HG03066 (cell line): ENCODE results near the gene PPP1R9A.

ENCODE experiments used
- ATAC-seq: cut with Tn5 transposase; IDR thresholded peaks from one replicate; pipeline ENCODE4 v1.9.1; 2021; ENCODE audit warnings: low read depth; ENCODE audit not compliant: unreplicated experiment

PPP1R9A gene

GRCh38 chr7:95244616-95245015, 337.2 kb downstream of the PPP1R9A start:
- no peak for ATAC-seq

GRCh38 chr7:95245828-95246500, 338.6 kb downstream of the PPP1R9A start:
- ATAC-seq, result no peak

- no peak for ATAC-seq
Observed at GRCh38 chr7:95246831-95247370, 339.5 kb downstream of the PPP1R9A start.

GRCh38 chr7:95250571-95250970, 343.2 kb downstream of the PPP1R9A start:
- no peak for ATAC-seq

- ATAC-seq, result no peak
Observed at GRCh38 chr7:95251966-95252365, 344.6 kb downstream of the PPP1R9A start.

GRCh38 chr7:95253986-95254385, 346.6 kb downstream of the PPP1R9A start:
- ATAC-seq, result no peak

GRCh38 chr7:95255691-95256090, 348.3 kb downstream of the PPP1R9A start:
- no peak for ATAC-seq

GRCh38 chr7:95261895-95262415, 354.6 kb downstream of the PPP1R9A start:
- no peak for ATAC-seq

- ATAC-seq, result no peak
Observed at GRCh38 chr7:95262875-95263274, 355.5 kb downstream of the PPP1R9A start.

- ATAC-seq, result no peak
Observed at GRCh38 chr7:95263785-95264362, 356.5 kb downstream of the PPP1R9A start.

GRCh38 chr7:95264363-95264891, 357.0 kb downstream of the PPP1R9A start:
- no peak for ATAC-seq

GRCh38 chr7:95265634-95266033, 358.2 kb downstream of the PPP1R9A start:
- ATAC-seq, result no peak

- ATAC-seq, result no peak
Observed at GRCh38 chr7:95267754-95268153, 360.4 kb downstream of the PPP1R9A start.

GRCh38 chr7:95269640-95270039, 362.2 kb downstream of the PPP1R9A start:
- ATAC-seq, result no peak

- ATAC-seq, result no peak
Observed at GRCh38 chr7:95276114-95276513, 368.7 kb downstream of the PPP1R9A start.

- no peak for ATAC-seq
Observed at GRCh38 chr7:95279417-95279816, 372.0 kb downstream of the PPP1R9A start.

GRCh38 chr7:95286096-95286495, 378.7 kb downstream of the PPP1R9A start:
- ATAC-seq, result no peak

GRCh38 chr7:95290166-95290830, 382.9 kb downstream of the PPP1R9A start:
- no peak for ATAC-seq

GRCh38 chr7:95295397-95295796, 388.0 kb downstream of the PPP1R9A start:
- ATAC-seq, result no peak

GRCh38 chr7:95296456-95296855, 389.1 kb downstream of the PPP1R9A start:
- no peak for ATAC-seq

GRCh38 chr7:95297041-95297440, 389.6 kb downstream of the PPP1R9A start:
- ATAC-seq, result no peak
